Gastrocnemius medialis (tissue), 4 donors: ENCODE measurements around the gene HES7.

ENCODE experiments used
- CTCF ChIP-seq, 5 experiments: fragments of 450-650 bp in 3 of 5; fragments of 200-600 bp in 2 of 5; sonication (generic) in 2 of 5; IDR thresholded peaks in 4 of 5; conservative IDR thresholded peaks in 1 of 5; 1 replicate in 4 of 5; 2 replicates in 1 of 5; pipeline ENCODE4 v1.5.1; 2016 to 2019; ENCODE audit warnings: antibody characterized with exemption in 5 of 5, mild to moderate bottlenecking in 3 of 5, moderate library complexity in 3 of 5
- POLR2A ChIP-seq, 2 donors: fragments of 450-650 bp; IDR thresholded peaks; one replicate each; pipeline ENCODE4 v1.6.1; 2017; ENCODE audit warnings: antibody characterized with exemption in 2 of 2, mild to moderate bottlenecking in 2 of 2, moderate library complexity in 2 of 2

GRCh38 chr17:8147805-8148404 is 24.0 kb upstream of the HES7 start:
- TF ChIP-seq CTCF (IDR thresholded peaks at IDR 0.05 in 4 of 5, conservative IDR thresholded peaks at IDR 0.05 in 1 of 5) = no peak
- TF ChIP-seq POLR2A (IDR thresholded peaks at IDR 0.05) = no peak
